ENCODE measurements around the gene CC2D2A. TPM values are rescaled to one million over a fixed set of nuclear protein-coding genes. Genes with fewer than 3 reads are reported as not detected.
A peak's percentile ranks its signal among the peaks of the same experiment; 100 is the strongest.

CC2D2A gene
- total RNA-seq, 1 donor from 2014 or later: 15.5 TPM

DNA sequence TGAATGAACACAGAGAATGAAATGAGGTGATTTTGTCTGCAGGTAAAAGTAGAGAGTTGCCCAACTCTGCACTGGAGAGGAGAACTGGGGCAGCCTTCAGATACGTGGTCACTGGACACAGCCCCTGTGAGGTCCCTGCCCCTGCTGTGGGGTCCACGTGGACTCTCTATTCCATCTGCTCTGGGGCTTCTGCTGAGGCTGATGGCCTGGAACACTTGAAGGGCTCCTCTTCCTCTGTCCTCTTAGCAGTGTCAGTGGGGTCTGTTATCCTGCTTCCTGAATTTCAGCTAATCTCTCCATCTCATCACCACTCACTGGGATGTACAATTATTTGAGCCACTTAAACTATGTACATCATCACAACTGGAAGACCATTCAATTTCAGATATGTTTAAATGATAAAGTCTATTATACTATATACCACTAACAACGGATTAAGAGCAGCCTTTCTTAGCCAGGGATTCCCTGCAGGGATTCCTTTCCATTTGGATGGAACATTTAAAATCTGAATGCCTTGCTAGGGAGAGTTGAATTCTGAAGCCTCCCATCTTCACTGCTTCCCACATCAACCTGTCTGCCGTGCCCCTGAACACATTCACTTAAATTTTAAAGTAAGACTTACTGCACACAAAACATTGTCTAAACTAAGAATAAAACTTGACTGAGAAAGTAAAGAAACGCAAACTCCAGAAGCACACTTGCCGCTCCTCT lies 74.0 kb downstream of the CC2D2A start:
- H3K4me3 ChIP-seq: no peak overlapping the region
- H3K36me3 ChIP-seq: peaks cover 19% of the 10 kb centered on the region
- no peaks in the 10 kb centered on the region for H3K9me3 ChIP-seq
- DNase-seq (no peak), ATAC-seq (no peak)
- H3K4me1 ChIP-seq: peaks cover 4% of the 10 kb centered on the region
- no peak overlapping the region for H3K27ac ChIP-seq
- TF ChIP-seq, protein P1, sequence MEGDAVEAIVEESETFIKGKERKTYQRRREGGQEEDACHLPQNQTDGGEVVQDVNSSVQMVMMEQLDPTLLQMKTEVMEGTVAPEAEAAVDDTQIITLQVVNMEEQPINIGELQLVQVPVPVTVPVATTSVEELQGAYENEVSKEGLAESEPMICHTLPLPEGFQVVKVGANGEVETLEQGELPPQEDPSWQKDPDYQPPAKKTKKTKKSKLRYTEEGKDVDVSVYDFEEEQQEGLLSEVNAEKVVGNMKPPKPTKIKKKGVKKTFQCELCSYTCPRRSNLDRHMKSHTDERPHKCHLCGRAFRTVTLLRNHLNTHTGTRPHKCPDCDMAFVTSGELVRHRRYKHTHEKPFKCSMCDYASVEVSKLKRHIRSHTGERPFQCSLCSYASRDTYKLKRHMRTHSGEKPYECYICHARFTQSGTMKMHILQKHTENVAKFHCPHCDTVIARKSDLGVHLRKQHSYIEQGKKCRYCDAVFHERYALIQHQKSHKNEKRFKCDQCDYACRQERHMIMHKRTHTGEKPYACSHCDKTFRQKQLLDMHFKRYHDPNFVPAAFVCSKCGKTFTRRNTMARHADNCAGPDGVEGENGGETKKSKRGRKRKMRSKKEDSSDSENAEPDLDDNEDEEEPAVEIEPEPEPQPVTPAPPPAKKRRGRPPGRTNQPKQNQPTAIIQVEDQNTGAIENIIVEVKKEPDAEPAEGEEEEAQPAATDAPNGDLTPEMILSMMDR (IDR thresholded peaks at IDR 0.05): no peak
- intact Hi-C loops (cut with DNase I): no loop called here
- no peaks in the 10 kb centered on the region for H3K27me3 ChIP-seq

- TF ChIP-seq, protein P1 (IDR thresholded peaks at IDR 0.05): no peak
- Histone ChIP-seq H3K36me3 (peaks cover 13% of the 10 kb centered on the region), H3K4me1 (peaks cover 4% of the 10 kb centered on the region), H3K4me3 (no peak overlapping the region), H3K9me3 (no peaks in the 10 kb centered on the region), H3K27ac (no peak overlapping the region), H3K27me3 (no peaks in the 10 kb centered on the region)
- ATAC-seq (no peak), DNase-seq (no peak)
- intact Hi-C loops (cut with DNase I): no loop called here
Observed at GRCh38 chr4:15544248-15544729, 74.6 kb downstream of the CC2D2A start.

DNA sequence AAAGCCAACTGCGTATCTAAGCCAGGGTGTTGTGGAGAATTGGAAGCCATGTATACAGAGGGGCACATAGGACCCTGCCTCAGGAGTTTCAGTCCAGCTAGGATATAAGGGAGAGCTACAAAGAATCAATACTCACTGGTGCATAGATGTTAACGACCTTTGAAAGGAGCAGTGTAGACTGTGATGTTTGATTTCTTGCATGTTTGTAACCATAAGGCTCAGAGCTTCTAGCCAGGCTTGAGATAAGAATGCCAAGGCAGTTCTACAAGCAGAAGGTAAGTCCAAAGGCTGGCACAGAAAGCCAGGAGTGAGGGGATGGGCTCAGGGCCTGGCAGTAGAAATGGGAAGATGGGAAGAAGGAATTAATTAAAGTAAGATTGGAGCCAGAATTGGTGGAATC lies 75.7 kb downstream of the CC2D2A start:
- intact Hi-C loops (cut with DNase I): no loop called here
- Histone ChIP-seq H3K4me1 (peaks cover 4% of the 10 kb centered on the region), H3K4me3 (no peak overlapping the region), H3K9me3 (no peaks in the 10 kb centered on the region), H3K27me3 (no peaks in the 10 kb centered on the region), H3K36me3 (peaks cover 13% of the 10 kb centered on the region), H3K27ac (no peak overlapping the region)
- DNase-seq (no peak), ATAC-seq (no peak)
- TF ChIP-seq, protein P1 (IDR thresholded peaks at IDR 0.05): no peak

- intact Hi-C loops (cut with DNase I): no loop called here
- no peaks in the 10 kb centered on the region for H3K27me3 ChIP-seq
- peak; percentile 17 for ATAC-seq
Observed at GRCh38 chr4:15547392-15547791, 77.7 kb downstream of the CC2D2A start.

GRCh38 chr4:15550491-15550890 lies 80.8 kb downstream of the CC2D2A start:
- TF ChIP-seq, protein P1 (IDR thresholded peaks at IDR 0.05): no peak
- no peaks in the 10 kb centered on the region for H3K27me3 ChIP-seq
- no peaks in the 10 kb centered on the region for H3K9me3 ChIP-seq
- H3K4me3 ChIP-seq: no peak overlapping the region
- H3K27ac ChIP-seq: no peak overlapping the region
- intact Hi-C loops (cut with DNase I): no loop called here
- DNase-seq (no peak), ATAC-seq (no peak)
- peaks cover 4% of the 10 kb centered on the region for H3K4me1 ChIP-seq
- H3K36me3 ChIP-seq: peaks cover 19% of the 10 kb centered on the region

More at GRCh38 chr4:15547392-15547791, 77.7 kb downstream of the CC2D2A start:
- H3K4me3 ChIP-seq: no peak overlapping the region
- no peaks in the 10 kb centered on the region for H3K9me3 ChIP-seq
- TF ChIP-seq, protein P1 (IDR thresholded peaks at IDR 0.05): no peak
- no peak overlapping the region for H3K27ac ChIP-seq
- no peak for DNase-seq
- H3K36me3 ChIP-seq: peaks cover 3% of the 10 kb centered on the region
- H3K4me1 ChIP-seq: peaks cover 4% of the 10 kb centered on the region

All from upper lobe of right lung (tissue), 1 donor.